ENCODE results near the gene HS3ST3B1.

DNA sequence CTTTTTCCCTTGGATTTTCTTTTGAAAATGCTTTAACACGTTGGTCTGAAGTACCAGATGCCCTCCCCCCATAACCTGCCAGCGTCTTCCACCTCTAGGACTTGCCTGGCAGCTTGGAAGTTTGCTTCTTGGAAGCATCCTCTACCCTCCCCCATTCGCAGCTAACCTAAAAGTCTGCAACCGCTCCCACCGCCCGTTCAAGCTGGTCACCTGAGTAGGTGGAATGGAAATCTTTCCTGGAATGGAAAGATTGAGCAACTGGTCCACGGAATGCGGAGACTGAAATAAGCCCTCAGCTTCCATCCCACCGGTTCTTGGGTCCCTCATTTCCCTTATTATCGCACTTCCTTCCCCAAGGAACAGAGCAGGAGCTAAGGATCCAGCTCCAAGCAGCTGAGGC lies 31.4 kb downstream of the HS3ST3B1 start:
- TF ChIP-seq, protein P1, sequence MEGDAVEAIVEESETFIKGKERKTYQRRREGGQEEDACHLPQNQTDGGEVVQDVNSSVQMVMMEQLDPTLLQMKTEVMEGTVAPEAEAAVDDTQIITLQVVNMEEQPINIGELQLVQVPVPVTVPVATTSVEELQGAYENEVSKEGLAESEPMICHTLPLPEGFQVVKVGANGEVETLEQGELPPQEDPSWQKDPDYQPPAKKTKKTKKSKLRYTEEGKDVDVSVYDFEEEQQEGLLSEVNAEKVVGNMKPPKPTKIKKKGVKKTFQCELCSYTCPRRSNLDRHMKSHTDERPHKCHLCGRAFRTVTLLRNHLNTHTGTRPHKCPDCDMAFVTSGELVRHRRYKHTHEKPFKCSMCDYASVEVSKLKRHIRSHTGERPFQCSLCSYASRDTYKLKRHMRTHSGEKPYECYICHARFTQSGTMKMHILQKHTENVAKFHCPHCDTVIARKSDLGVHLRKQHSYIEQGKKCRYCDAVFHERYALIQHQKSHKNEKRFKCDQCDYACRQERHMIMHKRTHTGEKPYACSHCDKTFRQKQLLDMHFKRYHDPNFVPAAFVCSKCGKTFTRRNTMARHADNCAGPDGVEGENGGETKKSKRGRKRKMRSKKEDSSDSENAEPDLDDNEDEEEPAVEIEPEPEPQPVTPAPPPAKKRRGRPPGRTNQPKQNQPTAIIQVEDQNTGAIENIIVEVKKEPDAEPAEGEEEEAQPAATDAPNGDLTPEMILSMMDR (IDR thresholded peaks at IDR 0.05), result no peak
- TF ChIP-seq EP300 (IDR thresholded peaks at IDR 0.05) (no peak), POLR2A (IDR thresholded peaks at IDR 0.05) (no peak)

Measured in ovary (tissue), 3 donors.